Epithelial cell of proximal tubule (primary cell): ENCODE data around the gene MAD1L1. TPM values are rescaled to one million over a fixed set of nuclear protein-coding genes. Genes with fewer than 3 reads are reported as not detected.

Experiments
- DNase-seq: peaks from one replicate; pipeline ENCODE4 v3.0.0-alpha.2; 2011; ENCODE audit warnings: low read depth
- H3K4me3 ChIP-seq: 2 replicates; pipeline ENCODE4 v1.5.1; 2011; ENCODE audit warnings: low read depth, mild to moderate bottlenecking, low read length
- total RNA-seq: library from RNA; depleted of rRNA; stranded (reverse); fragments of >200 nt; gene quantifications from 2 replicates; pipeline ENCODE4 v1.2.3, GENCODE V29; 2015
- TF ChIP-seq, protein P1 (sequence below): conservative IDR thresholded peaks from 2 replicates; pipeline ENCODE4 v1.5.1; 2012; ENCODE audit warnings: low read depth, mild to moderate bottlenecking, low read length

The MAD1L1 gene
- total RNA-seq, 1 donor from 2014 or later = 83.4 TPM

DNA sequence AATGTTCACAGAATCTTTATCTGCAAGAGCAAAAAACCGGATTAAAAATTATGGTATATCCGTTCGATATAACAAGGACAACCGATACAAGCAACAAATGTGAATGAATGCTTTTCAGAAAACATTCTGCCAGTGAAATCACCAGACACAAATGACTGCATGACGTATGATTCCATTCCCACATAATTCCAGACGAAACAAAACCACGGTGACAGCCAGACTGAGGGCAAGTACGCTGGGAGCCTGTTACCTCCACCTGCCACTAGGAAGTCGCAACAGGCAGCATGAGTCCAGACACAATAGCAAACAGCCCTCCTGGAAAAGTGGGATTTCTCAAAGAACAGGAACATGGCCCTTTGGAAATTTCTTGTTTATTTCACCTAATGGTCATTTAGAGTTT lies 41.7 kb downstream of the MAD1L1 start:
- TF ChIP-seq, protein P1, sequence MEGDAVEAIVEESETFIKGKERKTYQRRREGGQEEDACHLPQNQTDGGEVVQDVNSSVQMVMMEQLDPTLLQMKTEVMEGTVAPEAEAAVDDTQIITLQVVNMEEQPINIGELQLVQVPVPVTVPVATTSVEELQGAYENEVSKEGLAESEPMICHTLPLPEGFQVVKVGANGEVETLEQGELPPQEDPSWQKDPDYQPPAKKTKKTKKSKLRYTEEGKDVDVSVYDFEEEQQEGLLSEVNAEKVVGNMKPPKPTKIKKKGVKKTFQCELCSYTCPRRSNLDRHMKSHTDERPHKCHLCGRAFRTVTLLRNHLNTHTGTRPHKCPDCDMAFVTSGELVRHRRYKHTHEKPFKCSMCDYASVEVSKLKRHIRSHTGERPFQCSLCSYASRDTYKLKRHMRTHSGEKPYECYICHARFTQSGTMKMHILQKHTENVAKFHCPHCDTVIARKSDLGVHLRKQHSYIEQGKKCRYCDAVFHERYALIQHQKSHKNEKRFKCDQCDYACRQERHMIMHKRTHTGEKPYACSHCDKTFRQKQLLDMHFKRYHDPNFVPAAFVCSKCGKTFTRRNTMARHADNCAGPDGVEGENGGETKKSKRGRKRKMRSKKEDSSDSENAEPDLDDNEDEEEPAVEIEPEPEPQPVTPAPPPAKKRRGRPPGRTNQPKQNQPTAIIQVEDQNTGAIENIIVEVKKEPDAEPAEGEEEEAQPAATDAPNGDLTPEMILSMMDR = no peak
- no peak overlapping the region for H3K4me3 ChIP-seq
- DNase-seq = no peak

GRCh38 chr7:2190531-2190930 lies 42.2 kb downstream of the MAD1L1 start:
- no peak for DNase-seq
- no peak overlapping the region for H3K4me3 ChIP-seq
- TF ChIP-seq, protein P1 = no peak

- TF ChIP-seq, protein P1 = no peak
Observed at GRCh38 chr7:2186166-2186565, 46.6 kb downstream of the MAD1L1 start.

GRCh38 chr7:2185715-2186114 lies 47.0 kb downstream of the MAD1L1 start:
- DNase-seq = no peak
- TF ChIP-seq, protein P1 = no peak
- no peak overlapping the region for H3K4me3 ChIP-seq

More at GRCh38 chr7:2186166-2186565, 46.6 kb downstream of the MAD1L1 start:
- no peak overlapping the region for H3K4me3 ChIP-seq
- no peak for DNase-seq

DNA sequence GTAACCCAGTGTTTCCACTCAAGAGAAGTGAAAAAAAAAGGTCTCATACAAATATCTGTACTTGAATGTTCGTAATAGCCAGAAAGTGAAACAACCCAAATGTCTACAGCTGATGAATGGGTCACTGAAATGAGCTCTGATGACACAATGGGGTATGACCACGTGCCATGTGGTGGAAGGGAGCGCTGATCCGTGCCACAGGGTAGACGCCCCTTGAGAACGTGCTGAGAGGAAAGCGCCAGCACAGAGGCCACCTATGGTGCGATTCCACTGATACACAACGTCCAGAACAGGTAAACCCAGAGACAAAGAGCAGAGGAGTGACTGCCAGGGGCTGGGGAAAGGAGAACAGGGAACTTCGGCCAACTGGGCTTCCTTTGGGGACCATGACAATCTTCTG lies 50.3 kb downstream of the MAD1L1 start:
- DNase-seq = no peak
- TF ChIP-seq, protein P1 = no peak
- no peak overlapping the region for H3K4me3 ChIP-seq

GRCh38 chr7:2181077-2181854 lies 51.5 kb downstream of the MAD1L1 start:
- no peak overlapping the region for H3K4me3 ChIP-seq
- TF ChIP-seq, protein P1 = no peak
- DNase-seq = no peak

GRCh38 chr7:2180081-2180480 lies 52.7 kb downstream of the MAD1L1 start:
- no peak overlapping the region for H3K4me3 ChIP-seq
- no peak for DNase-seq
- TF ChIP-seq, protein P1 = no peak
